NB4 (cell line): ENCODE data around the gene ITPK1.

Experiments
- CTCF ChIP-seq: IDR thresholded peaks from one replicate; pipeline ENCODE4 v1.5.1; 2012; ENCODE audit warnings: low read depth, low read length
- MAX ChIP-seq: IDR thresholded peaks from 2 replicates; pipeline ENCODE4 v1.6.1; 2011; ENCODE audit warnings: low read depth, low read length
- MYC ChIP-seq: IDR thresholded peaks from 2 replicates; pipeline ENCODE4 v1.6.1; 2011; ENCODE audit warnings: low read depth, low read length
- POLR2A ChIP-seq: IDR thresholded peaks from 2 replicates; pipeline ENCODE4 v1.6.1; 2011; ENCODE audit warnings: mild to moderate bottlenecking; ENCODE audit not compliant: insufficient read length; ENCODE audit errors: extremely low read depth

- TF ChIP-seq POLR2A (no peak), CTCF (no peak), MAX (no peak), MYC (no peak)
These were observed 167.1 kb downstream of the ITPK1 start for GRCh38 chr14:92948647-92949046.
